Choroid plexus epithelial cell (primary cell): Measurements from ENCODE around the gene CCDC160.
"Not testable (repeated sequence)": the region's sequence is repeated elsewhere in the genome, so short reads cannot be mapped to it uniquely, and the experiment has no call there.

ENCODE experiments used
- DNase-seq: peaks from one replicate; pipeline ENCODE4 v3.0.0-alpha.2; 2010; ENCODE audit warnings: low read depth
- H3K4me3 ChIP-seq: 2 replicates; pipeline ENCODE4 v1.5.1; 2011; ENCODE audit warnings: low read depth, mild to moderate bottlenecking, control low read depth, low read length, moderate library complexity
- TF ChIP-seq, protein P1 (sequence below): conservative IDR thresholded peaks from 2 replicates; pipeline ENCODE4 v1.5.1; 2011; ENCODE audit warnings: low read depth, mild to moderate bottlenecking, control low read depth, inconsistent platforms, low read length, moderate library complexity

The CCDC160 gene

DNA sequence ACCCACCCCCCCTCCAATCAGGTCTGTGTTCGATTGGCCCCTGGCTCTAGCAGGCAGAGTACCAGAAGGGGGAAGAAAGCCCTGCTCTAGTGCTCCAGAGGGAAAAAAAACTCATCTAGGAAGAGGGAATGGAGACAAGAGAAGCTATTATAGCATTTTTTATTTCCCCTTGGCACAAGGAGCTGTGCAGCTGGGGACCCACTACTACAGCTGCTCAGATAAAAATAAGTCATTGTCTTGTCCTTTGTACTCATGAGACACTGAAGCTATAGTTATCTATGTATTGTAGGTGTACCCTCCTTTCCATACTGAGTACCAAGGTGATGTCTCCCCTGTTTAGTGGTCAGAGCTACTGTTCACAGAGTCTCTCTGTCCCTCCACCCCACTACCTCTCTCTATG is 14.3 kb downstream of the CCDC160 start:
- TF ChIP-seq, protein P1, sequence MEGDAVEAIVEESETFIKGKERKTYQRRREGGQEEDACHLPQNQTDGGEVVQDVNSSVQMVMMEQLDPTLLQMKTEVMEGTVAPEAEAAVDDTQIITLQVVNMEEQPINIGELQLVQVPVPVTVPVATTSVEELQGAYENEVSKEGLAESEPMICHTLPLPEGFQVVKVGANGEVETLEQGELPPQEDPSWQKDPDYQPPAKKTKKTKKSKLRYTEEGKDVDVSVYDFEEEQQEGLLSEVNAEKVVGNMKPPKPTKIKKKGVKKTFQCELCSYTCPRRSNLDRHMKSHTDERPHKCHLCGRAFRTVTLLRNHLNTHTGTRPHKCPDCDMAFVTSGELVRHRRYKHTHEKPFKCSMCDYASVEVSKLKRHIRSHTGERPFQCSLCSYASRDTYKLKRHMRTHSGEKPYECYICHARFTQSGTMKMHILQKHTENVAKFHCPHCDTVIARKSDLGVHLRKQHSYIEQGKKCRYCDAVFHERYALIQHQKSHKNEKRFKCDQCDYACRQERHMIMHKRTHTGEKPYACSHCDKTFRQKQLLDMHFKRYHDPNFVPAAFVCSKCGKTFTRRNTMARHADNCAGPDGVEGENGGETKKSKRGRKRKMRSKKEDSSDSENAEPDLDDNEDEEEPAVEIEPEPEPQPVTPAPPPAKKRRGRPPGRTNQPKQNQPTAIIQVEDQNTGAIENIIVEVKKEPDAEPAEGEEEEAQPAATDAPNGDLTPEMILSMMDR, result no peak
- no peak for DNase-seq
- no peak overlapping the region for H3K4me3 ChIP-seq

DNA sequence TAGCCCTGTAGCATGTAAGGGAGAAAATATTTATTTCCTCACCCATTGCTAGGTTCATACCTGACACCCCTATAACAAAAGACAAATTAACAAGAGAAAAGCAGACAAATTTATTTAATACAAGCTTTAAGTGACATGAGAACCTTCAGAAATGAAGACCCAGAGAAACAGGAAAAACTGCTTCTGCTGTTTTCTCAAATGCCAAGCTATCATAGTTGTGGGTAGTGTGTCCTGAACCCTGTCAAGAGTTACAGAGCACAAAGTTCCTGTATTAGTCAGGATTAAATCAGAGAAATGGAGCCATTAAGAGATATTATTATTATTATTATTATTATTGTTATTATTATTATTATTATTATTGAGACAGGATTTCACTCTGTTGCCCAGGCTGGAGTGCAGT is 17.5 kb downstream of the CCDC160 start:
- no peak overlapping the region for H3K4me3 ChIP-seq
- no peak for DNase-seq
- TF ChIP-seq, protein P1, result no peak

DNA sequence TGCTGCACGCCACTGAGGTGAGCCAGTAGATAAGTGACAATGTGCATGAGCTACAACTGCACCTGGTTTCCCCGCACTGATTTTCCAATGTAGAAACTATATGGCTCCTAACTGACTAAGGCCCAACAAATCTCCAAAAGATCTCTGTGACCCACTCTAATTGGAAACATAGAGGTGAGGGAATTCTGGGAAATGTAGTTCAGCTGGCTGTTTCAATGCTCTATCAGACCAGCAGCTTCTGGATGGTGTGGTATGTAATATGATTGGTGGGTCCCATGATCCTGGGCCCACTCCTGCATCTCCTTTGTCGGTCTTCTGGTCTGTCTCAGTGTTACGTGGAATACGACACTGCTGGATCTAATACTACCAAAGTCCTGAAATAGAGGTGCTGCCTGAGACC is 18.6 kb downstream of the CCDC160 start:
- DNase-seq, result no peak
- H3K4me3 ChIP-seq, result no peak overlapping the region
- TF ChIP-seq, protein P1, result no peak

DNA sequence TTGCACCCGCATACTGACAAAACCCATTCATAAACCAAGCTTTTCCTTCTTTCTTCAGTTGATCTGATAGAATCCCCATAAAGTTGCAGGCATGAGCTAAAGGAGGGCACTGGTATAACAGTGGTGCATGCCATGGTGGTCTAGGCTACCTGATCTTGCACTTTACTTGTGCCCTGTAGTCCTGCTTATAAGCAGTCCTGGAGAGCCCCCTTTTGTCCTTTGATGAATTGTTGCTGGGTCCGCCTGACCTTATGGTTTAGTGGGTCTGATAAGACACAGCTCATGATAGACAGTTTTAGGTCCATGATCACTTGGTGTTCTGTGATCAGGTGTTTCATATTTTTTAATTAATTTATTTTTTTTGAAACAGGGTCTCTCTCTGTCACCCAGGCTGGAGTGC is 19.7 kb downstream of the CCDC160 start:
- TF ChIP-seq, protein P1, result no peak
- H3K4me3 ChIP-seq, result no peak overlapping the region
- no peak for DNase-seq

DNA sequence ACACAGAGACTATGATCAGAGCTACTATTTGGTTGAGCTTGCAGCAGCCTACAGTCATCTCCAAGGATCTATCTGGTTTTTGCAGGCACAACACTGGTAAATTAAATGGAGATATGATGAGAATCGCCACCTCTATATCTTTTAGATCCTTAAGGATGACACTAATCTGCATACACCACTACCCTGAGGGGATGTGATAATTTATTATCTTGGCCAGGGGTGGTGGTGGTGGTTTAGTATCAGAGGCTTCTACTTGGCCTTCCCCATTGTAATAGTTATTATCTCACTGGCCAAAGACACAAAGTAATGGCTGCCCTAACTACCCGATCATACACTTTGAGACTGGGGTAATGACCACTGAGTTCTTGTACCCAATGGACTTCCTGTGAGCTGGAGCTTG is 21.2 kb downstream of the CCDC160 start:
- H3K4me3 ChIP-seq, result no peak overlapping the region
- TF ChIP-seq, protein P1, result no peak

DNA sequence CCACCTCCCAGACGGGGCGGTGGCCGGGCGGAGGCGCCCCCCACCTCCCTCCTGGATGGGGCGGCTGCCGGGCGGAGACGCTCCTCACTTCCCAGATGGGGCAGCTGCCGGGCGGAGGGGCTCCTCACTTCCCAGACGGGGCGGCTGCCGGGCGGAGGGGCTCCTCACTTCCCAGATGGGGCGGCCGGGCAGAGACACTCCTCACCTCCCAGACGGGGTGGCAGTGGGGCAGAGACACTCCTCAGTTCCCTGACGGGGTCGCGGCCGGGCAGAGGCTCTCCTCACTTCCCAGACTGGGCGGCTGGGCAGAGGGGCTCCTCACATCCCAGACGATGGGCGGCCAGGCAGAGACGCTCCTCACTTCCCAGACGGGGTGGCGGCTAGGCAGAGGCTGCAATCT is 49.0 kb downstream of the CCDC160 start:
- not testable (repeated sequence) for H3K4me3 ChIP-seq, DNase-seq

More for the DNA sequence above, 21.2 kb downstream of the CCDC160 start:
- DNase-seq, result no peak

DNA sequence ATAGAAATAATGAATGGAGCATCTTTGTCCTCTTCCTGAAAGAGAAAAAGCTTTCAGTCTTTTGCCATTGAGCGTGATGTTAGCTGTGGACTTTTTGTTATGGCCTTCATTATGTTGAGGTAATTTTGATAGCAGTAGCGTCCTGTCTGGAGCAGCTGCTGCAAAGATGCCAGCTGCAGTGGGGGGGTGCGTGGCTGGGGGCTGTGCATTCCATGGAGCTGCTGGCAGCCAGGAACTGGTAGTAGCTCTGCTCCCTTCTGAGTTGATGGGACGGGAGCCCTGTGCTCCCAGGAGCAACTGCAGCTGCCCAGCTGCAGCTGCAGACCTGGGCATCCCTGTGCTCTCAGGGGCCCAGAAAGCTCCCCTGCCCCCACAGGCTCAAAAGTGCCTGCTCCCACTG is 50.4 kb downstream of the CCDC160 start:
- TF ChIP-seq, protein P1, result no peak
- H3K4me3 ChIP-seq, result no peak overlapping the region
- DNase-seq, result no peak

DNA sequence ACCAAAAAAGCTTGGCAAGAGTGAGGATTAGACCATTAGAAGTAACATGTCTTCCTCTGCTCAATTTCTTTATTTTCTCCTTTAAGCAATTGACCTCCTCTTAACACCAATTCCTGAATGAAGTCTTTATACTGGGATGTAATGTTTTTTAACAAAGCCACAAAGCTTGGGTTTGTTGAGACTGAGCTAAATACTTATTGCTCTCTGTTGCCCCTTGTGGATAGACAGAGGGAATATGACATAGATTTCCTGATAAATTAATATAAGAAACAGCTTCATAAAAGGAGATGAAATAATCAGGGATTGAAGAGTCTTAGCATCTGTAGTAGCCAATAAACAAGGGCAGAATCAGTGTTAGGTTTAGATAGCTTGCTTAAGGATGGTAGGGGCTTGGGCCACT is 57.6 kb downstream of the CCDC160 start:
- no peak overlapping the region for H3K4me3 ChIP-seq
- peak; percentile 31 for DNase-seq
- TF ChIP-seq, protein P1, result peak; percentile 39
